ENCODE measurements around the gene CNDP1. TPM values are rescaled to one million over a fixed set of nuclear protein-coding genes. Genes with fewer than 3 reads are reported as not detected.
A peak's percentile ranks its signal among the peaks of the same experiment; 100 is the strongest.

CNDP1 gene
- total RNA-seq, 1 donor from 2014 or later = 0.40 TPM

DNA sequence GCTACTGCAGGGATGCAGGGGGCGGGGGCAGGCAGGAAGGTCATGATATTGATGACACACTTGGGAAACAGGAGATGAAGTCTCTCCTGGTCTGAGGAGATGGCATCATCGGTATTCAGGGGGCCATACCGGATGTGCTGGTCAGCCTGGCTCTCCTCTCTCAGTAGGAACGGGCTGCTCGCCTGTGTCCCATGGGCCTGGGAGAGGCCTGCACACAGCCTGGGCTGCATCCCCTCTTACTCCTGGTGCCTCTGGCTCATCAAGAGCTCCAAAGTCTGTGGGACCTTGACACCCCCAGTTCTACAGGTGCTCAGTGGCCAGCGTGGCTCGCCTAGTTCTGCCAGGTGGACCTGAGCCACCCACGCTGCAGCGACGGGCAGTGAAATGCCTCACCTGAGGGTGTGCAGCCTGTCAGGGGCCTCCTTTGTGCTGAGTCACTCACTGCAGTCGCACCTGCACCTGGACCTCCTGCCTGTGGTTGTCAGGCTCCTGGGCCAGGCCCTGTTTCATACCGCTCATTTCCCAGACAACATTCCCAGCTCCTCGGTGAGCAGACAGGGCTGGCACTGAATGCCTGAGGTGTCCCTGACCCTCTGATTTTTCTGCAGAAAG lies 18.6 kb upstream of the CNDP1 start:
- Mint-ChIP-seq H3K9me3 (peaks cover under 1% of the 10 kb centered on the region), H3K27me3 (ENCODE audit: low read depth) (no peaks in the 10 kb centered on the region), H3K4me1 (peaks cover 8% of the 10 kb centered on the region), H3K27ac (no peak overlapping the region), H3K4me3 (no peak overlapping the region), H3K36me3 (peaks cover 54% of the 10 kb centered on the region)
- TF ChIP-seq, protein P1, sequence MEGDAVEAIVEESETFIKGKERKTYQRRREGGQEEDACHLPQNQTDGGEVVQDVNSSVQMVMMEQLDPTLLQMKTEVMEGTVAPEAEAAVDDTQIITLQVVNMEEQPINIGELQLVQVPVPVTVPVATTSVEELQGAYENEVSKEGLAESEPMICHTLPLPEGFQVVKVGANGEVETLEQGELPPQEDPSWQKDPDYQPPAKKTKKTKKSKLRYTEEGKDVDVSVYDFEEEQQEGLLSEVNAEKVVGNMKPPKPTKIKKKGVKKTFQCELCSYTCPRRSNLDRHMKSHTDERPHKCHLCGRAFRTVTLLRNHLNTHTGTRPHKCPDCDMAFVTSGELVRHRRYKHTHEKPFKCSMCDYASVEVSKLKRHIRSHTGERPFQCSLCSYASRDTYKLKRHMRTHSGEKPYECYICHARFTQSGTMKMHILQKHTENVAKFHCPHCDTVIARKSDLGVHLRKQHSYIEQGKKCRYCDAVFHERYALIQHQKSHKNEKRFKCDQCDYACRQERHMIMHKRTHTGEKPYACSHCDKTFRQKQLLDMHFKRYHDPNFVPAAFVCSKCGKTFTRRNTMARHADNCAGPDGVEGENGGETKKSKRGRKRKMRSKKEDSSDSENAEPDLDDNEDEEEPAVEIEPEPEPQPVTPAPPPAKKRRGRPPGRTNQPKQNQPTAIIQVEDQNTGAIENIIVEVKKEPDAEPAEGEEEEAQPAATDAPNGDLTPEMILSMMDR (IDR thresholded peaks at IDR 0.05; ENCODE audit: unreplicated experiment) = no peak
- no peak for DNase-seq (ENCODE audit: low spot score in 2 of 2, unreplicated experiment in 2 of 2)

GRCh38 chr18:74516271-74517235 lies 17.7 kb upstream of the CNDP1 start:
- Mint-ChIP-seq H3K4me3 (no peak overlapping the region), H3K27me3 (ENCODE audit: low read depth) (no peaks in the 10 kb centered on the region), H3K27ac (peak overlapping the region; percentile 72), H3K36me3 (peaks cover 59% of the 10 kb centered on the region), H3K9me3 (peaks cover 8% of the 10 kb centered on the region), H3K4me1 (peaks cover 8% of the 10 kb centered on the region)
- TF ChIP-seq, protein P1 (IDR thresholded peaks at IDR 0.05; ENCODE audit: unreplicated experiment) = no peak
- no peak for DNase-seq (ENCODE audit: low spot score in 2 of 2, unreplicated experiment in 2 of 2)

DNA sequence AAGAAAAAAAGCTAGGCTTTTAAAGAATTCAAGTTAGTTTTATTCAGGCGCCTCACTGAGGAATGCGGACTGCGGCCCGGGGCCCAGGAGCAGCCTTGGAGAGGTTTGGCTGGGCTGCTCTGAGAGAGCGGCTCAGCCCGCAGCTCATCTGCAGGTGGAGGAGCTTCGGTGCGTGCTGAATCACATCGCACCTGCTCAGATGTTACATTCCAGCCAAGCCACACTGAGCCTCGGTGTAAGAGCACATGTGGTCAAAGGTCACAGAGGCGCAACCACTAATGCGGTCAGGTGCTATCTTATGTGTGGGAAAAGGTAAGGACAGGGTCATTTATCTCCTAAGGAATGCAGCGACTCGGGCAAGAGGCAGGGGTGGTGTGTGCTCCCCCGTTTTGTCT lies 17.1 kb upstream of the CNDP1 start:
- Mint-ChIP-seq H3K36me3 (peaks cover 66% of the 10 kb centered on the region), H3K27ac (no peak overlapping the region), H3K27me3 (ENCODE audit: low read depth) (no peaks in the 10 kb centered on the region), H3K4me1 (peaks cover 8% of the 10 kb centered on the region), H3K4me3 (no peak overlapping the region), H3K9me3 (peaks cover 15% of the 10 kb centered on the region)
- DNase-seq (ENCODE audit: low spot score in 2 of 2, unreplicated experiment in 2 of 2) = no peak
- TF ChIP-seq, protein P1 (IDR thresholded peaks at IDR 0.05; ENCODE audit: unreplicated experiment) = no peak

DNA sequence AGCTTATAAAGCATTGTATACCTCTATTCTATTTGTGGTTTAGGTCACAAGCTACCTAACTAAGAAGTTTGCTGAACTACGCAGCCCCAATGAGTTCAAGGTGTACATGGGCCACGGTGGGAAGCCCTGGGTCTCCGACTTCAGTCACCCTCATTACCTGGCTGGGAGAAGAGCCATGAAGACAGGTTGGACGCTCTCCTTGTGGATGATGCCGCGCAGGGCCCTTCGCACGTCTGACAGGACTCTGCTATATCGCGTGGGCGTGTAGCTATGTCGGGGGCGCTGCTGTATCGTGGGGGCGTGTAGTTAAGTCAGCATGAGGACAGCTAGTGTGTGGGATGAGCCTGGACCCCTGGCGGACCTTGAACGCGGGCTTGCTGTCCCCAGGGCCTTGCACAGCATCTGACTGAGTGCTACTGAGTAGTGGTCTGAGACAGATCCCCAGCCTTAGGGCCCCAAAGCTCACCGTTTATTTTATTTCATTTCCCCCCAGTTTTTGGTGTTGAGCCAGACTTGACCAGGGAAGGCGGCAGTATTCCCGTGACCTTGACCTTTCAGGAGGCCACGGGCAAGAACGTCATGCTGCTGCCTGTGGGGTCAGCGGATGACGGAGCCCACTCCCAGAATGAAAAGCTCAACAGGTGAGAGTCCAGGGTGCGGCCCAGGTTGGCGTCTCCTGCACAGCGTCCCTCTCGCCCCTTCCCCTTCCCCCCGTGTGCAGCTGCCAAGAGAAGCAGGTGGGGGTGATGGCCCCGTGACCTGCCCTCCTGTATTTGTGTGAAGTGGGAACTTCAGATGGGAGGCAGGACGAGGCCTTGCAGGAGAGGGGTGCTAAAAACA lies 15.6 kb upstream of the CNDP1 start:
- Mint-ChIP-seq H3K27ac (no peak overlapping the region), H3K36me3 (peaks cover 61% of the 10 kb centered on the region), H3K9me3 (peaks cover 15% of the 10 kb centered on the region), H3K27me3 (ENCODE audit: low read depth) (no peaks in the 10 kb centered on the region), H3K4me1 (peaks cover 10% of the 10 kb centered on the region), H3K4me3 (no peak overlapping the region)
- DNase-seq (ENCODE audit: low spot score in 2 of 2, unreplicated experiment in 2 of 2) = no peak
- TF ChIP-seq, protein P1 (IDR thresholded peaks at IDR 0.05; ENCODE audit: unreplicated experiment) = no peak

- Mint-ChIP-seq H3K36me3 (peaks cover 62% of the 10 kb centered on the region), H3K27me3 (ENCODE audit: low read depth) (no peaks in the 10 kb centered on the region), H3K4me3 (no peak overlapping the region), H3K27ac (no peak overlapping the region), H3K4me1 (peaks cover 18% of the 10 kb centered on the region), H3K9me3 (peaks cover 15% of the 10 kb centered on the region)
- no peak for DNase-seq (ENCODE audit: low spot score in 2 of 2, unreplicated experiment in 2 of 2)
- TF ChIP-seq, protein P1 (IDR thresholded peaks at IDR 0.05; ENCODE audit: unreplicated experiment) = no peak
These were observed 14.8 kb upstream of the CNDP1 start for GRCh38 chr18:74519320-74520095.
